Measurements from ENCODE around the gene HLCS.

- no peak for TF ChIP-seq CTCF (conservative IDR thresholded peaks at IDR 0.05; ENCODE audit: low read length)
- no peak for TF ChIP-seq EZH2phosphoT487 (IDR thresholded peaks at IDR 0.05; ENCODE audit: borderline replicate concordance)
These were observed 2.1 kb downstream of the HLCS start for GRCh38 chr21:36964398-36964797.

Data from Loucy (cell line).